CD4-positive, alpha-beta T cell treated with Interferon alpha-2 for 1 hour (primary cell): Measurements from ENCODE around the gene SLC25A38.

Experiments
- DNase-seq, 2 donors: peaks; one replicate each; pipeline ENCODE4 v3.0.0-alpha.2; 2020 to 2022

Gene SLC25A38

DNA sequence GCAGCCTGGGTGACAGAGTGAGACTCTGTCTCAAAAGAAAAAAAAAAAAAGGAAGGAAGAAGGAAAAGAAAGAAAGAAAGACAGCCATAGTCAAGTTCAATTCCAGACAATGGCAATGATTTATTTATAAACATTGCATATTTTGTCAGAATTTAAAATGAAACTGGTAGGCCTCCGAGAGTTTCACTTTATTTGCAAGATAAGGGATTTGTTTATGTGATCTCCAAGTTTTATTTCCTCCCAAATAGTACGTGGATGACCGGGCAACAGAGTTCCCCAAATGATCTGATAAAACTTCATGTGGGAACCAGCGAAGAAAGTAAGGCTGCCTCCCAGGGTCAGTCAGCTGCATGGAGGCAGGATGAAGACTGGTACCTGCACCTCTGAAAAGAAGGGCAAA, 55.7 kb downstream of the SLC25A38 start:
- DNase-seq, result no peak

DNA sequence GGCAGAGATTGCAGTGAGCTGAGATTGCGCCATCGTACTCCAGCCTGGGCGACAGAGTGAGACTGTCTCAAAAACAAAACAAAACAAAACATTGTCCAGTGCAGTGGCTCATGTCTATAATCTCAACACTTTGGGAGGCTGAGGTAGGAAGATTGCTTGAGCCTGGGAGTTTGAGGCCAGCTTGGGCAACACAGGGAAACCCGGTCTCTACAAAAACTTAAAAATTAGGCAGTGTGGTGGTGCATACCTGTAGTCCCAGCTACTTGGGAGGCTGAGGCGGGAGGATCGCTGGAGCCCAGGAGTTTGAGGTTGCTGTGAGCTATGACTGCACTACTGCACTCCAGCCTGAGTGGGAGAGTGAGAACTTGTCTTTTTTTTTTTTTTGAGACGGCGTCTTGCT, 57.1 kb downstream of the SLC25A38 start:
- DNase-seq, result no peak

DNA sequence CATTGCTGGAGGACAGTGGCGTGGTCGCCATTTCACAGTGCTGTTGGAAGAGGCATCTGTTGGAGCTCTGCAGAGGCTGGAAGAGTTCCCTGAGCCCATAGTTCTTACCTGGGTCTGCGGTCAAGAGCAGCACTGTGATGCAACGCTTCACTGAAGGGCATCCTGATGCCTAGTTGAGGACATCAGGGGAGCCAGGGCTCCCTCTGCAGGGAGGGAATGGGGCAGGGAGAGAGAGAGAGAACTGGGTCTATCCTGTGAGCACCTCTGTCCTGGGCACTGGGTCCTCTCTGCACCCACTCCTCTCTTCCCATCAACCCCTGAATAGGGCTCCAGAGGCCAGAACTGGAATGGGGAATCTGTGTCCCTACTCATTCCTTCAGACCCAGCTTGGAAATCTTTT, 60.4 kb downstream of the SLC25A38 start:
- DNase-seq, result no peak

DNA sequence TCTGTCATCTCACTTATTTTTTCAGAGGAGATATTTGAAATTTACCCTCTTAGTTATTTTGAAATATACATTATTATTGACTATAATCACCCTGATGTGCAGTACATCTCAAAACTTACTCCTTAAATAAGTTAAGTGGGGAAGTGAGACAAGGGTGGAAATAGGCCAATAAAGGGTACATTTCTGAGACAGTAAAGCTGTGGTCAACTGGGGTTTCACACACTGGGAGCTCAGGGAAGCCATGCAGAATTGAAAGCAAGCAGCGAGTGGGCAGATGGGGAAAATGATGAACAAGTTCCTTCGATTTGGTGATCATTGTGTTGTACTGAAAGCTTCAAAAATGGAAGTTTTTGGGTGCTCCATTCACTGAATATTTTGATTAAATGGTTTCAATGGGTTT, 62.8 kb downstream of the SLC25A38 start:
- no peak for DNase-seq

DNA sequence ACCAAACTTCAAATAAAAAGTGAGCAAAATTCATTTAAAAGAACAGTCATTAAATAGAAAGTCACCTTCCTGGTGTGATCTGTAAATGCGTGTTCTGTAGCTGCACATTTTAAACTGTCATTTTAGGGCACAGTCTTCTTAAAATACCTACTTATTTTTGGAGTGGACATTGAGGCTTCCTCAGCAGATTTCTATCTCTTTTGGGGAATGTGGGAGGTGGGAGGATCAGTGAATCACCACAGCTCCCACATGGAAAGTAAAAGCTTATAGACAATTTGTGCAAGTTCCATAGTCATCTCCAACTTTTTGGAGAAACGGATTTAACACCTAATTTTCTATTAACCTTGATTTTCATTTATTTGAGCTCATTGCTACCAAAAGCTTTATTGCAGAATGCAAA, 63.3 kb downstream of the SLC25A38 start:
- DNase-seq, result no peak
